ENCODE data around the gene PHLDA3. TPM values are rescaled to one million over a fixed set of nuclear protein-coding genes. Genes with fewer than 3 reads are reported as not detected.

PHLDA3 gene
- total and polyA plus RNA-seq, 2 of the 13 experiments (the other 11 are each of a cell fraction or from before 2014, with no cell fraction given): 16.7 to 33.6 TPM

DNA sequence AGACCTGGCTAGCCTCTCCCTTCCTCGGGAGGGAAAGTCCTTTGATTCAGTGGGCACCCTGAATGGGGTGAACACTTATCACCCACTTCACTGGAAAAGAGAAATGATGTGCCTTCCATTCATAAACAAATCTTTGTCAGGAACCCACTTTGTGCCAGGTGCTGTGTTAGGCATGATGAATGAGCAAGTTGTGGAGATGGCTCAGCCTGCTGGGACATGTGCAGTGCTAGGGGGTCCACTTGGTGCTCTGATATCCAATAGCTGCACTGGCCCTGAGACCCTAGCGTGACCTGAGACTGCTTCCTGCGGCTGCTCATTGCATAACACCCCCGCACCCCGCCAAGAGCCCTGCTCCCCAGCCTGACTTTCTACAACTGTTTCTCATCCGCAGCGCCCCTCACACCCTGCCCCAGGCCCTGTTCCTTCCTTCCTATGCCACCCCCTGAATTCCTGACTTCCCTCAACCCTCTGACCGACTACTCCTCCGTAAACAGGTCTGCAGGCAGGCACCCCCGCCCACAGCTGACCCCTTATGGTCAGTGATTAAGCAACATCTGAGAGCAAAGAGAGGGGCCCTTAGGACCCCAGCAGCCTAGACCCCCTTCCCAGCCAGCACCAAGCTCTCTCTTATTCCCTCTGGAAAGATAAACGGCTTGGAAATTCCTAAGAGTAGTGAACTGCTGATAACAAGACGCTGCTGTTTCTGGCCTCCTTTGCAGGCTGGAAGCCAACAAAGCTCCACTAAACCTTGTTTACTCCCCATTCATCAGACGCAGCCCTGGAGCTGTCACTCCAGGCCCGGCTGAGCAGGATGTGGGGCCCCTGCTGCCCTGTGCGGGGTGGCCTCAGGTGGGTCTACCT lies 25.0 kb upstream of the PHLDA3 start (continued):
- TF ChIP-seq, protein P1, sequence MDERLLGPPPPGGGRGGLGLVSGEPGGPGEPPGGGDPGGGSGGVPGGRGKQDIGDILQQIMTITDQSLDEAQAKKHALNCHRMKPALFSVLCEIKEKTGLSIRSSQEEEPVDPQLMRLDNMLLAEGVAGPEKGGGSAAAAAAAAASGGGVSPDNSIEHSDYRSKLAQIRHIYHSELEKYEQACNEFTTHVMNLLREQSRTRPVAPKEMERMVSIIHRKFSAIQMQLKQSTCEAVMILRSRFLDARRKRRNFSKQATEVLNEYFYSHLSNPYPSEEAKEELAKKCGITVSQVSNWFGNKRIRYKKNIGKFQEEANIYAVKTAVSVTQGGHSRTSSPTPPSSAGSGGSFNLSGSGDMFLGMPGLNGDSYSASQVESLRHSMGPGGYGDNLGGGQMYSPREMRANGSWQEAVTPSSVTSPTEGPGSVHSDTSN (CRISPR knock-in tag; IDR thresholded peaks at IDR 0.05): peak; percentile 56; the same call in 1 of the 2 replicates
- no peak for TF ChIP-seq NBN (conservative IDR thresholded peaks at IDR 0.05)
- TF ChIP-seq, protein P2, sequence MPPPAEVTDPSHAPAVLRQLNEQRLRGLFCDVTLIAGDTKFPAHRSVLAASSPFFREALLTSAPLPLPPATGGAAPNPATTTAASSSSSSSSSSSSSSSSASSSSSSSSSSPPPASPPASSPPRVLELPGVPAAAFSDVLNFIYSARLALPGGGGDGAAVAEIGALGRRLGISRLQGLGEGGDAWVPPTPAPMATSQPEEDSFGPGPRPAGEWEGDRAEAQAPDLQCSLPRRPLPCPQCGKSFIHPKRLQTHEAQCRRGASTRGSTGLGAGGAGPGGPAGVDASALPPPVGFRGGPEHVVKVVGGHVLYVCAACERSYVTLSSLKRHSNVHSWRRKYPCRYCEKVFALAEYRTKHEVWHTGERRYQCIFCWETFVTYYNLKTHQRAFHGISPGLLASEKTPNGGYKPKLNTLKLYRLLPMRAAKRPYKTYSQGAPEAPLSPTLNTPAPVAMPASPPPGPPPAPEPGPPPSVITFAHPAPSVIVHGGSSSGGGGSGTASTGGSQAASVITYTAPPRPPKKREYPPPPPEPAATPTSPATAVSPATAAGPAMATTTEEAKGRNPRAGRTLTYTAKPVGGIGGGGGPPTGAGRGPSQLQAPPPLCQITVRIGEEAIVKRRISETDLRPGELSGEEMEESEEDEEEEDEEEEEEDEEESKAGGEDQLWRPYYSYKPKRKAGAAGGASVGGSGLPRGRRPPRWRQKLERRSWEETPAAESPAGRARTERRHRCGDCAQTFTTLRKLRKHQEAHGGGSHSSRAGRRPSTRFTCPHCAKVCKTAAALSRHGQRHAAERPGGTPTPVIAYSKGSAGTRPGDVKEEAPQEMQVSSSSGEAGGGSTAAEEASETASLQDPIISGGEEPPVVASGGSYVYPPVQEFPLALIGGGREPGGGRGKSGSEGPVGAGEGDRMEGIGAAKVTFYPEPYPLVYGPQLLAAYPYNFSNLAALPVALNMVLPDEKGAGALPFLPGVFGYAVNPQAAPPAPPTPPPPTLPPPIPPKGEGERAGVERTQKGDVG (CRISPR knock-in tag; IDR thresholded peaks at IDR 0.05; ENCODE audit: borderline replicate concordance): no peak
- TF ChIP-seq, protein P3, sequence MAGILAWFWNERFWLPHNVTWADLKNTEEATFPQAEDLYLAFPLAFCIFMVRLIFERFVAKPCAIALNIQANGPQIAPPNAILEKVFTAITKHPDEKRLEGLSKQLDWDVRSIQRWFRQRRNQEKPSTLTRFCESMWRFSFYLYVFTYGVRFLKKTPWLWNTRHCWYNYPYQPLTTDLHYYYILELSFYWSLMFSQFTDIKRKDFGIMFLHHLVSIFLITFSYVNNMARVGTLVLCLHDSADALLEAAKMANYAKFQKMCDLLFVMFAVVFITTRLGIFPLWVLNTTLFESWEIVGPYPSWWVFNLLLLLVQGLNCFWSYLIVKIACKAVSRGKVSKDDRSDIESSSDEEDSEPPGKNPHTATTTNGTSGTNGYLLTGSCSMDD (CRISPR knock-in tag; IDR thresholded peaks at IDR 0.05): no peak
- TF ChIP-seq SRF (IDR thresholded peaks at IDR 0.05; ENCODE audit: low read depth, low read length): peak; percentile 27; the same call in 1 of the 2 replicates
- no peak for TF ChIP-seq ZNF136 (CRISPR knock-in tag; IDR thresholded peaks at IDR 0.05; ENCODE audit: low read depth)
- no peak for TF ChIP-seq TSC22D2 (CRISPR knock-in tag; IDR thresholded peaks at IDR 0.05; ENCODE audit: borderline replicate concordance)
- TF ChIP-seq, protein P4, sequence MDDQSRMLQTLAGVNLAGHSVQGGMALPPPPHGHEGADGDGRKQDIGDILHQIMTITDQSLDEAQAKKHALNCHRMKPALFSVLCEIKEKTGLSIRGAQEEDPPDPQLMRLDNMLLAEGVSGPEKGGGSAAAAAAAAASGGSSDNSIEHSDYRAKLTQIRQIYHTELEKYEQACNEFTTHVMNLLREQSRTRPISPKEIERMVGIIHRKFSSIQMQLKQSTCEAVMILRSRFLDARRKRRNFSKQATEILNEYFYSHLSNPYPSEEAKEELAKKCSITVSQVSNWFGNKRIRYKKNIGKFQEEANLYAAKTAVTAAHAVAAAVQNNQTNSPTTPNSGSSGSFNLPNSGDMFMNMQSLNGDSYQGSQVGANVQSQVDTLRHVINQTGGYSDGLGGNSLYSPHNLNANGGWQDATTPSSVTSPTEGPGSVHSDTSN (CRISPR knock-in tag; IDR thresholded peaks at IDR 0.05; ENCODE audit: borderline replicate concordance): no peak
- no peak for TF ChIP-seq SOX6 (IDR thresholded peaks at IDR 0.05)
- no peak for TF ChIP-seq SOX6 (CRISPR knock-in tag; IDR thresholded peaks at IDR 0.05)
- TF ChIP-seq CAMTA2 (CRISPR knock-in tag; IDR thresholded peaks at IDR 0.05; ENCODE audit: borderline replicate concordance): no peak
- TF ChIP-seq SMYD3 (CRISPR knock-in tag; IDR thresholded peaks at IDR 0.05): no peak
- no peak for TF ChIP-seq ZNF713 (CRISPR knock-in tag; IDR thresholded peaks at IDR 0.05)
- 0 out of 2 replicates have a peak, but pooled peaks have one; percentile 28 for TF ChIP-seq HOXD1 (CRISPR knock-in tag; IDR thresholded peaks at IDR 0.05)
- 0 out of 2 replicates have a peak, but pooled peaks have one; percentile 40 for TF ChIP-seq SP5 (CRISPR knock-in tag; IDR thresholded peaks at IDR 0.05; ENCODE audit: borderline replicate concordance, low read depth)
- TF ChIP-seq SSRP1 (CRISPR knock-in tag; IDR thresholded peaks at IDR 0.05): no peak
- TF ChIP-seq FOXK1 (CRISPR knock-in tag; IDR thresholded peaks at IDR 0.05; ENCODE audit: borderline replicate concordance, low read depth): peak; percentile 44; the same call in 1 of the 2 replicates
- TF ChIP-seq, protein P5, sequence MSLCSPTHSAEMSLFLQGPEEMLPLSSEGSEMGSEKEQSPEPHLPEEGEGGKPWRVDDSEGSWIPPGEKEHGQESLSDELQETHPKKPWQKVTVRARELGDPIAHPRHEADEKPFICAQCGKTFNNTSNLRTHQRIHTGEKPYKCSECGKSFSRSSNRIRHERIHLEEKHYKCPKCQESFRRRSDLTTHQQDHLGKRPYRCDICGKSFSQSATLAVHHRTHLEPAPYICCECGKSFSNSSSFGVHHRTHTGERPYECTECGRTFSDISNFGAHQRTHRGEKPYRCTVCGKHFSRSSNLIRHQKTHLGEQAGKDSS (CRISPR knock-in tag; IDR thresholded peaks at IDR 0.05; ENCODE audit: borderline replicate concordance, low read depth): 0 out of 2 replicates have a peak, but pooled peaks have one; percentile 23
- TF ChIP-seq ZNF44 (CRISPR knock-in tag; IDR thresholded peaks at IDR 0.05): no peak
- TF ChIP-seq RFXAP (CRISPR knock-in tag; IDR thresholded peaks at IDR 0.05; ENCODE audit: borderline replicate concordance): no peak
- TF ChIP-seq, protein P6, sequence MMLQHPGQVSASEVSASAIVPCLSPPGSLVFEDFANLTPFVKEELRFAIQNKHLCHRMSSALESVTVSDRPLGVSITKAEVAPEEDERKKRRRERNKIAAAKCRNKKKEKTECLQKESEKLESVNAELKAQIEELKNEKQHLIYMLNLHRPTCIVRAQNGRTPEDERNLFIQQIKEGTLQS (CRISPR knock-in tag; IDR thresholded peaks at IDR 0.05): no peak
